NCI-H524 (cell line): ENCODE measurements around the gene PPFIA3.

ENCODE experiments used
- DNase-seq, 2 experiments: peaks; one replicate each; lab custom pipeline; 2025; lab: John Stamatoyannopoulos, UW

The PPFIA3 gene

GRCh38 chr19:49182848-49183375 is 63.6 kb downstream of the PPFIA3 start:
- no peak for DNase-seq

- no peak for DNase-seq
Measured at GRCh38 chr19:49186108-49186507, 66.8 kb downstream of the PPFIA3 start.

- DNase-seq = no peak
Measured at GRCh38 chr19:49188626-49189200, 69.4 kb downstream of the PPFIA3 start.

- no peak for DNase-seq
Measured at GRCh38 chr19:49189259-49189658, 69.9 kb downstream of the PPFIA3 start.

GRCh38 chr19:49190781-49191180 is 71.4 kb downstream of the PPFIA3 start:
- DNase-seq = no peak

GRCh38 chr19:49193822-49194394 is 74.6 kb downstream of the PPFIA3 start:
- DNase-seq = no peak

GRCh38 chr19:49194408-49194807 is 75.1 kb downstream of the PPFIA3 start:
- DNase-seq = no peak

GRCh38 chr19:49196527-49197240 is 77.3 kb downstream of the PPFIA3 start:
- peak in 1 of 2 experiments; percentile 33 for DNase-seq

- DNase-seq = no peak
Measured at GRCh38 chr19:49200238-49200862, 81.0 kb downstream of the PPFIA3 start.
